ENCODE data around the gene EVI5L. TPM values are rescaled to one million over a fixed set of nuclear protein-coding genes. Genes with fewer than 3 reads are reported as not detected.

The EVI5L gene
- total and polyA plus RNA-seq, 2 of the 4 experiments (the other 2 are of a cell fraction), result 12.7 to 14.6 TPM

DNA sequence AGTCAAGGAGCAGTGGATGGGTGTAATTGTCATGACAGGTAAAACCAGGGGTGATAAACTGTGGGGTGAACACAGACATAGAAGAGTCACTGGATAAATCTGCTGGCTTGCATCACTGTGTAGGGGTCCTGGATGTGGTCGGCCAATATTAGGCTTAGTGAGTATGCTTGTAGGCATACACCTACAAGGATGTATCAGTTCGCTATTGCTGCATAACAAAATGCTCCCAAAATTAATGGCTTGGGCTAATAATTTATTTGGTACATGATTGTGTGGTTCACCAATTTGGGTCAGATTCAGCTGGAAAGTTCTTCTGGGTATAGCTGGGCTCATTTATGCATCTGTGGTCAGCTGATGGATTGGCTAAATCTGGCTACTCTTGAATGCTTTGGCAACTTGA is 11.2 kb upstream of the EVI5L start:
- DNase-seq, result no peak
- Histone ChIP-seq H4K20me1 (ENCODE audit: insufficient read depth, low read length) (no peaks in the 10 kb centered on the region), H3K9me1 (ENCODE audit: insufficient read depth, low read length) (no peaks in the 10 kb centered on the region), H2BK5ac (ENCODE audit: low read depth, low read length, poor library complexity, severe bottlenecking) (no peak overlapping the region), H3K4me2 (ENCODE audit: low read depth, low read length) (no peak overlapping the region), H2BK20ac (ENCODE audit: low read depth, low read length) (no peak overlapping the region), H2BK15ac (ENCODE audit: low read depth, low read length) (no peak overlapping the region), H4K5ac (ENCODE audit: low read depth, low read length) (no peak overlapping the region), H3K56ac (ENCODE audit: extremely low read depth, insufficient read depth, low read length) (no peak overlapping the region), H2AK9ac (replicated peaks; ENCODE audit: low read depth, low read length, poor library complexity) (no peak overlapping the region), H3K4ac (ENCODE audit: low read depth, low read length) (no peak overlapping the region), H3K23ac (ENCODE audit: low read depth, low read length) (no peak overlapping the region), H3K4me3 (ENCODE audit: insufficient read depth, low read depth, low read length) (no peak overlapping the region), H4K8ac (ENCODE audit: low read depth in 2 of 2, low read length in 2 of 2) (no peak overlapping the region), H2AFZ (replicated peaks; ENCODE audit: low read length, poor library complexity) (no peak overlapping the region), H3K9ac (ENCODE audit: low read depth, low read length) (no peak overlapping the region), H3K36me3 (ENCODE audit: control insufficient read depth, insufficient read depth, low read length) (no peaks in the 10 kb centered on the region), H4K91ac (ENCODE audit: insufficient read depth, low read depth, low read length) (no peak overlapping the region), H3K4me1 (ENCODE audit: control insufficient read depth, insufficient read depth, low read length) (no peaks in the 10 kb centered on the region), H3K18ac (ENCODE audit: low read depth, low read length) (no peak overlapping the region), H3K27me3 (ENCODE audit: control insufficient read depth, insufficient read depth, low read length) (peaks cover 12% of the 10 kb centered on the region), H3K14ac (replicated peaks; ENCODE audit: low read depth, low read length) (no peak overlapping the region), H2AK5ac (ENCODE audit: low read depth, low read length) (no peak overlapping the region), H3K79me1 (ENCODE audit: low read depth in 1 of 2, low read length in 2 of 2) (no peaks in the 10 kb centered on the region), H3K27ac (ENCODE audit: insufficient read depth, low read length) (no peak overlapping the region), H3K9me3 (ENCODE audit: control insufficient read depth, insufficient read depth, low read length) (peaks cover 8% of the 10 kb centered on the region), H2BK120ac (ENCODE audit: low read depth, low read length) (no peak overlapping the region)
- ChIA-PET POLR2A (ENCODE audit: unreplicated experiment) (no interaction called here), CTCF (interaction anchor here (0.8 kb wide), 1 partner anchor 19 kb away, joined by 4 read pairs; no protein-coding TSS in a partner anchor)
- TF ChIP-seq RCOR1 (IDR thresholded peaks at IDR 0.05; ENCODE audit: insufficient replicate concordance, low read length) (no peak), CHD1 (IDR thresholded peaks at IDR 0.05; ENCODE audit: low read depth, low read length) (no peak), FOS (IDR thresholded peaks at IDR 0.05; ENCODE audit: low read depth, low read length) (no peak), POLR2A (IDR thresholded peaks at IDR 0.05; ENCODE audit: low read depth, low read length) (no peak), MXI1 (IDR thresholded peaks at IDR 0.05; ENCODE audit: borderline replicate concordance, low read depth, low read length) (no peak), ELK1 (IDR thresholded peaks at IDR 0.05; ENCODE audit: borderline replicate concordance, low read depth, low read length) (no peak), CEBPB (IDR thresholded peaks at IDR 0.05; ENCODE audit: low read depth, low read length) (no peak), MAZ (IDR thresholded peaks at IDR 0.05; ENCODE audit: borderline replicate concordance, low read depth, low read length) (no peak)
- TF ChIP-seq, protein P1, sequence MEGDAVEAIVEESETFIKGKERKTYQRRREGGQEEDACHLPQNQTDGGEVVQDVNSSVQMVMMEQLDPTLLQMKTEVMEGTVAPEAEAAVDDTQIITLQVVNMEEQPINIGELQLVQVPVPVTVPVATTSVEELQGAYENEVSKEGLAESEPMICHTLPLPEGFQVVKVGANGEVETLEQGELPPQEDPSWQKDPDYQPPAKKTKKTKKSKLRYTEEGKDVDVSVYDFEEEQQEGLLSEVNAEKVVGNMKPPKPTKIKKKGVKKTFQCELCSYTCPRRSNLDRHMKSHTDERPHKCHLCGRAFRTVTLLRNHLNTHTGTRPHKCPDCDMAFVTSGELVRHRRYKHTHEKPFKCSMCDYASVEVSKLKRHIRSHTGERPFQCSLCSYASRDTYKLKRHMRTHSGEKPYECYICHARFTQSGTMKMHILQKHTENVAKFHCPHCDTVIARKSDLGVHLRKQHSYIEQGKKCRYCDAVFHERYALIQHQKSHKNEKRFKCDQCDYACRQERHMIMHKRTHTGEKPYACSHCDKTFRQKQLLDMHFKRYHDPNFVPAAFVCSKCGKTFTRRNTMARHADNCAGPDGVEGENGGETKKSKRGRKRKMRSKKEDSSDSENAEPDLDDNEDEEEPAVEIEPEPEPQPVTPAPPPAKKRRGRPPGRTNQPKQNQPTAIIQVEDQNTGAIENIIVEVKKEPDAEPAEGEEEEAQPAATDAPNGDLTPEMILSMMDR (conservative IDR thresholded peaks at IDR 0.05; ENCODE audit: low read depth, low read length), result no peak
- dilution Hi-C loops (cut with HindIII; ENCODE audit: low sequenced_read_pairs, unreplicated experiment), result no loop called here
- no TSS peak for BruUV-seq (replicated peaks)
- in situ Hi-C loops (cut with MboI; ENCODE audit: low sequenced_read_pairs), result loop anchor here (25.0 kb wide), 1 partner anchor 707 kb away; no protein-coding TSS in a partner anchor
- ATAC-seq (ENCODE audit: low read depth), result no peak
- WGBS, 2 experiments (ENCODE audit: extremely low coverage in 2 of 2, insufficient read length in 1 of 2), result no CpG with 5 or more reads among the region's 2 CpGs
- intact Hi-C loops (cut with micrococcal nuclease), result no loop called here
